Testis (tissue), 3 donors: ENCODE measurements around the gene HDAC9. TPM values are rescaled to one million over a fixed set of nuclear protein-coding genes. Genes with fewer than 3 reads are reported as not detected.

Experiments used
- DNase-seq: peaks from one replicate; pipeline ENCODE4 v3.0.0-alpha.2; 2019
- H3K27ac ChIP-seq, 2 donors: fragments of 200-600 bp; sonication (generic); one replicate each; pipeline ENCODE4 v1.5.1; 2019
- H3K27me3 ChIP-seq: fragments of 200-600 bp; sonication (generic); one replicate; pipeline ENCODE4 v1.5.1; 2019
- H3K36me3 ChIP-seq: fragments of 200-600 bp; sonication (generic); one replicate; pipeline ENCODE4 v1.5.1; 2017; ENCODE audit warnings: low read depth; ENCODE audit errors: missing control alignments
- H3K4me1 ChIP-seq: fragments of 200-600 bp; sonication (generic); one replicate; pipeline ENCODE4 v1.5.1; 2019
- H3K4me3 ChIP-seq, 2 donors: fragments of 200-600 bp; sonication (generic); one replicate each; pipeline ENCODE4 v1.5.1; 2017 to 2019
- H3K9me3 ChIP-seq: fragments of 200-600 bp; sonication (generic); one replicate; pipeline ENCODE4 v1.5.1; 2017
- CTCF ChIP-seq, 3 experiments: fragments of 450-650 bp in 2 of 3; fragments of 200-600 bp in 1 of 3; sonication (generic) in 1 of 3; IDR thresholded peaks; one replicate each; pipeline ENCODE4 v1.5.1; 2016 to 2019; ENCODE audit warnings: antibody characterized with exemption in 3 of 3, mild to moderate bottlenecking in 2 of 3, moderate library complexity in 1 of 3
- POLR2A ChIP-seq: fragments of 450-650 bp; IDR thresholded peaks from one replicate; pipeline ENCODE4 v1.6.1; 2017; ENCODE audit warnings: antibody characterized with exemption, mild to moderate bottlenecking, moderate library complexity
- WGBS, 2 donors: methylation state at CpG; one replicate each; pipeline ENCODE4 v1.1.5; 2018; 5-methylcytosine and 5-hydroxymethylcytosine counted together
- intact Hi-C: fragments of 100-400 bp; cut with DNase I; formaldehyde crosslinking; loops from one replicate; pipeline ENCODE4 v1.15.1; 2023; ENCODE audit warnings: low total_unique reads
- polyA plus RNA-seq: library from polyadenylated mRNA; stranded (reverse); fragments of 350-450 nt; fragmentation: Illumina TruSeq; extraction: RNeasy Lipid Tissue Mini Kit (QIAGEN cat#74804); gene quantifications from one replicate; pipeline ENCODE4 v1.2.3, GENCODE V29; 2014; ENCODE audit warnings: low read depth, low replicate concordance; ENCODE audit not compliant: insufficient read depth
- total RNA-seq, 2 donors: library from RNA; depleted of rRNA; stranded (reverse); fragments of >200 nt; gene quantifications; one replicate each; pipeline ENCODE4 v1.2.3, GENCODE V29; 2016

The HDAC9 gene
- total and polyA plus RNA-seq, 3 donors from 2014 or later: 30.6 to 35.5 (median 35.4) TPM

- WGBS, 2 donors: 91 to 92% methylated on average over 3 of the region's 3 CpGs
- Histone ChIP-seq H3K4me3 (no peak overlapping the region), H3K27me3 (no peaks in the 10 kb centered on the region), H3K36me3 (no peaks in the 10 kb centered on the region), H3K27ac (no peak overlapping the region), H3K4me1 (no peaks in the 10 kb centered on the region), H3K9me3 (no peaks in the 10 kb centered on the region)
- DNase-seq: no peak
- TF ChIP-seq POLR2A (no peak), CTCF (IDR thresholded peaks at IDR 0.05) (no peak)
- intact Hi-C loops: no loop called here
Measured at GRCh38 chr7:18815261-18815960, 319.9 kb downstream of the HDAC9 start.

- no peak for TF ChIP-seq CTCF (IDR thresholded peaks at IDR 0.05)
- no peak overlapping the region for H3K4me3 ChIP-seq
- no peaks in the 10 kb centered on the region for H3K9me3 ChIP-seq
- H3K4me1 ChIP-seq: no peaks in the 10 kb centered on the region
- no peak overlapping the region for H3K27ac ChIP-seq
- WGBS, 2 donors: 86 to 90% methylated on average over 3 of the region's 3 CpGs
- no peak for DNase-seq
- no peaks in the 10 kb centered on the region for H3K27me3 ChIP-seq
- no peaks in the 10 kb centered on the region for H3K36me3 ChIP-seq
- intact Hi-C loops: no loop called here
Measured at GRCh38 chr7:18820981-18821380, 325.4 kb downstream of the HDAC9 start.

- intact Hi-C loops: no loop called here
- TF ChIP-seq POLR2A (no peak), CTCF (IDR thresholded peaks at IDR 0.05) (no peak)
- no peak for DNase-seq
Measured at GRCh38 chr7:18821554-18821953, 326.0 kb downstream of the HDAC9 start.

GRCh38 chr7:18824157-18824556 is 328.6 kb downstream of the HDAC9 start:
- TF ChIP-seq POLR2A: no peak
- TF ChIP-seq CTCF (IDR thresholded peaks at IDR 0.05): no peak
- no peaks in the 10 kb centered on the region for H3K36me3 ChIP-seq
- intact Hi-C loops: no loop called here
- no peak overlapping the region for H3K27ac ChIP-seq
- H3K27me3 ChIP-seq: no peaks in the 10 kb centered on the region
- no peak overlapping the region for H3K4me3 ChIP-seq
- 94% methylated on average over 2 of the region's 2 CpGs for whole genome bisulfite sequencing, 2 donors
- no peak for DNase-seq
- H3K9me3 ChIP-seq: no peaks in the 10 kb centered on the region
- no peaks in the 10 kb centered on the region for H3K4me1 ChIP-seq

More at GRCh38 chr7:18821554-18821953, 326.0 kb downstream of the HDAC9 start:
- Histone ChIP-seq H3K4me3 (no peak overlapping the region), H3K9me3 (no peaks in the 10 kb centered on the region), H3K27me3 (no peaks in the 10 kb centered on the region), H3K36me3 (no peaks in the 10 kb centered on the region), H3K27ac (no peak overlapping the region), H3K4me1 (no peaks in the 10 kb centered on the region)
